K562 (cell line): ENCODE measurements around the gene ARSK. TPM values are rescaled to one million over a fixed set of nuclear protein-coding genes. Genes with fewer than 3 reads are reported as not detected.
"Not testable (repeated sequence)": the region's sequence is repeated elsewhere in the genome, so short reads cannot be mapped to it uniquely, and the experiment has no call there.

Experiments
- ATAC-seq: fragments of 200-7000 bp; cut with Tn5 transposase; 3 replicates; pipeline ENCODE4 v1.9.1; 2020; ENCODE audit warnings: moderate library complexity
- BruUV-seq: library from RNA; stranded (reverse); fragments of 400-500 nt; replicated peaks from 2 replicates; lab custom pipeline; 2021; lab: Mats Ljungman, UMichigan
- CTCF ChIA-PET: fragments of 300-600 bp; formaldehyde crosslinking; extraction: SDS; loops from one replicate; lab custom pipeline; 2021; ENCODE audit warnings: low intra/inter-chr PET ratio; lab: Yijun Ruan, JAX
- POLR2A ChIA-PET: fragments of 300-600, 350-650 bp; sonication (Branson Sonifier 250); formaldehyde crosslinking; extraction: SDS; loops from one replicate; lab custom pipeline; 2021; ENCODE audit warnings: antibody characterized with exemption, inconsistent platforms; lab: Yijun Ruan, JAX
- DNase-seq, 4 experiments: peaks; one replicate each; pipeline versions ENCODE4 v3.0.0 to v3.0.0-alpha.2; 2011 to 2018; ENCODE audit warnings: low spot score in 3 of 4, mixed read lengths in 3 of 4; ENCODE audit errors: extremely low read depth in 1 of 4
- FAIRE-seq: peaks from 2 replicates; lab custom pipeline; 2011; peaks lifted over from hg19 to GRCh38; lab: Jason Lieb, UNC
- H2AFZ ChIP-seq: 2 replicates; pipeline ENCODE4 v1.6.0; 2011; ENCODE audit warnings: low read depth, low read length, control low read depth, inconsistent platforms
- H3K27ac ChIP-seq: fragments of 200-600 bp; 3 replicates; pipeline ENCODE4 v1.8.0; 2011; ENCODE audit warnings: low read depth, mild to moderate bottlenecking, control low read depth, inconsistent platforms, low read length, moderate library complexity, mixed read lengths; ENCODE audit errors: extremely low read depth
- H3K27me3 ChIP-seq, 2 experiments: fragments of 300-600 bp in 1 of 2; 2 replicates in 1 of 2; 3 replicates in 1 of 2; pipeline versions ENCODE4 v1.6.0 to v1.8.0; 2011; ENCODE audit warnings: inconsistent platforms in 2 of 2, low read length in 2 of 2, mild to moderate bottlenecking in 1 of 2, mixed read lengths in 1 of 2, moderate library complexity in 1 of 2; ENCODE audit not compliant: control insufficient read depth in 2 of 2, insufficient read depth in 2 of 2
- H3K36me3 ChIP-seq: fragments of 300-600 bp; 3 replicates; pipeline ENCODE4 v1.8.0; 2011; ENCODE audit warnings: mild to moderate bottlenecking, low read length, inconsistent platforms; ENCODE audit not compliant: control insufficient read depth, insufficient read depth
- H3K4me1 ChIP-seq, 2 experiments: fragments of 200-600 bp in 1 of 2; replicated peaks in 1 of 2; 2 replicates in 1 of 2; 3 replicates in 1 of 2; pipeline versions ENCODE4 v1.5.1 to v1.8.0; 2011; ENCODE audit warnings: inconsistent platforms in 2 of 2, low read length in 2 of 2, mild to moderate bottlenecking in 1 of 2, mixed read lengths in 1 of 2, moderate library complexity in 1 of 2; ENCODE audit not compliant: control insufficient read depth in 2 of 2, insufficient read depth in 2 of 2
- H3K4me2 ChIP-seq: 2 replicates; pipeline ENCODE4 v1.6.1; 2011; ENCODE audit warnings: low read length, control low read depth, inconsistent platforms, mixed read lengths; ENCODE audit not compliant: insufficient read depth
- H3K4me3 ChIP-seq: fragments of 200-600 bp; sonication (generic), shearing (Covaris generic); 2 replicates; pipeline ENCODE4 v1.5.1; 2016; ENCODE audit warnings: control low read depth, inconsistent platforms
- H3K79me2 ChIP-seq: fragments of 200-600 bp; 3 replicates; pipeline ENCODE4 v1.8.0; 2011; ENCODE audit warnings: low read length, inconsistent platforms; ENCODE audit not compliant: control insufficient read depth, insufficient read depth
- H3K9ac ChIP-seq, 2 experiments: 2 replicates each; pipeline versions ENCODE4 v1.6.0 to v1.6.1; 2011; ENCODE audit warnings: low read depth in 2 of 2, low read length in 2 of 2, control low read depth in 1 of 2, inconsistent platforms in 1 of 2, mild to moderate bottlenecking in 1 of 2, mixed read lengths in 1 of 2; ENCODE audit not compliant: insufficient read depth in 1 of 2
- H3K9me1 ChIP-seq: one replicate; pipeline ENCODE4 v1.6.0; 2011; ENCODE audit warnings: inconsistent platforms, mild to moderate bottlenecking, low read length, moderate library complexity; ENCODE audit not compliant: control insufficient read depth, insufficient read depth
- H3K9me3 ChIP-seq: replicated peaks from 2 replicates; pipeline ENCODE4 v1.5.1; 2011; ENCODE audit warnings: low read depth, low read length, inconsistent platforms; ENCODE audit not compliant: control insufficient read depth, insufficient read depth
- H4K20me1 ChIP-seq: replicated peaks from 2 replicates; pipeline ENCODE4 v1.6.1; 2011; ENCODE audit warnings: low read length, inconsistent platforms, mixed read lengths; ENCODE audit not compliant: control insufficient read depth, insufficient read depth
- BCOR ChIP-seq: fragments of 450-650 bp; IDR thresholded peaks from 2 replicates; pipeline ENCODE4 v1.6.1; 2016
- BDP1 ChIP-seq: IDR thresholded peaks from 3 replicates; pipeline ENCODE4 v1.6.1; 2011; ENCODE audit not compliant: insufficient read length, insufficient read depth
- DIDO1 ChIP-seq: fragments of 450-650 bp; IDR thresholded peaks from 2 replicates; pipeline ENCODE4 v1.6.1; 2016; ENCODE audit warnings: low read depth, missing biosample characterization, missing genetic modification characterization
- HEY1 ChIP-seq: fragments of 250-450 bp; sonication (Bioruptor Pico); IDR thresholded peaks from 2 replicates; pipeline ENCODE4 v1.5.0; 2020; ENCODE audit warnings: mild to moderate bottlenecking, moderate library complexity, borderline replicate concordance
- KDM1A ChIP-seq, 2 experiments: fragments of 450-650 bp; IDR thresholded peaks; 2 replicates each; pipeline ENCODE4 v1.6.1; 2016; ENCODE audit warnings: mild to moderate bottlenecking in 2 of 2
- LCOR ChIP-seq: sonication (generic); formaldehyde crosslinking; IDR thresholded peaks from 2 replicates; pipeline ENCODE4 v1.8.0; 2022; ENCODE audit warnings: mild to moderate bottlenecking, missing genetic modification reagents
- MTF1 ChIP-seq: fragments of 250-450 bp; sonication (Bioruptor Pico); IDR thresholded peaks from 2 replicates; pipeline ENCODE4 v1.9.0; 2021; ENCODE audit warnings: moderate library complexity, mild to moderate bottlenecking, inconsistent platforms, borderline replicate concordance
- TBP ChIP-seq: optimal IDR thresholded peaks from 2 replicates; pipeline ENCODE3; 2011; ENCODE audit warnings: low read depth, low read length, improper control_type of control experiment
- ZBTB17 ChIP-seq: fragments of 450-650 bp; formaldehyde crosslinking; IDR thresholded peaks from 2 replicates; pipeline ENCODE4 v1.4.0; 2020; ENCODE audit warnings: mild to moderate bottlenecking
- ZNF239 ChIP-seq: fragments of 250-450 bp; sonication (Bioruptor Pico); IDR thresholded peaks from 2 replicates; pipeline ENCODE4 v1.4.0; 2020; ENCODE audit warnings: mild to moderate bottlenecking
- WGBS: fragments of 100-300 bp; shearing (Covaris generic); methylation state at CpG from one replicate; pipeline ENCODE4 v1.1.6; 2016; ENCODE audit warnings: low coverage, mixed read lengths; ENCODE audit not compliant: insufficient coverage; ENCODE audit errors: missing lambda C conversion rate; 5-methylcytosine and 5-hydroxymethylcytosine counted together
- in situ Hi-C: fragments of 300-500 bp; cut with MboI; formaldehyde crosslinking; loops from 4 replicates; pipeline ENCODE4 v1.15.0; 2018; ENCODE audit warnings: inconsistent platforms, mixed read lengths
- intact Hi-C: fragments of 100-400 bp; cut with micrococcal nuclease; formaldehyde crosslinking; loops from 2 replicates; pipeline ENCODE4 v1.14.2; 2022
- polyA plus RNA-seq, 8 experiments: library from polyadenylated mRNA; depleted of rRNA in 4 of 8; stranded (reverse) in 5 of 8; unstranded in 3 of 8; fragments of >200 nt; fragmentation: Nextera tagmentation in 2 of 8; fragmentation: Illumina TruSeq in 1 of 8; extraction: Ambion mirVana in 2 of 8; extraction: Trizol in 1 of 8; gene quantifications; 2 replicates each; pipeline versions ENCODE4 v1.2.1 to v1.2.3, GENCODE V29; 2011 to 2014; ENCODE audit warnings: inconsistent platforms in 1 of 8, missing spikeins in 1 of 8
- total RNA-seq, 7 experiments: library from RNA; depleted of rRNA in 6 of 7; stranded (reverse); fragments of >200 nt in 6 of 7; fragmentation: Illumina TruSeq in 2 of 7; extraction: Trizol in 2 of 7; gene quantifications; 2 replicates each; pipeline versions ENCODE4 v1.2.1 to v1.2.3, GENCODE V29; 2011 to 2021; ENCODE audit warnings: low replicate concordance in 1 of 7

The ARSK gene
- total and polyA plus RNA-seq, 9 of the 15 experiments (the other 6 are each of a cell fraction or from before 2014, with no cell fraction given) = 2.7 to 9.4 (median 7.1) TPM

DNA sequence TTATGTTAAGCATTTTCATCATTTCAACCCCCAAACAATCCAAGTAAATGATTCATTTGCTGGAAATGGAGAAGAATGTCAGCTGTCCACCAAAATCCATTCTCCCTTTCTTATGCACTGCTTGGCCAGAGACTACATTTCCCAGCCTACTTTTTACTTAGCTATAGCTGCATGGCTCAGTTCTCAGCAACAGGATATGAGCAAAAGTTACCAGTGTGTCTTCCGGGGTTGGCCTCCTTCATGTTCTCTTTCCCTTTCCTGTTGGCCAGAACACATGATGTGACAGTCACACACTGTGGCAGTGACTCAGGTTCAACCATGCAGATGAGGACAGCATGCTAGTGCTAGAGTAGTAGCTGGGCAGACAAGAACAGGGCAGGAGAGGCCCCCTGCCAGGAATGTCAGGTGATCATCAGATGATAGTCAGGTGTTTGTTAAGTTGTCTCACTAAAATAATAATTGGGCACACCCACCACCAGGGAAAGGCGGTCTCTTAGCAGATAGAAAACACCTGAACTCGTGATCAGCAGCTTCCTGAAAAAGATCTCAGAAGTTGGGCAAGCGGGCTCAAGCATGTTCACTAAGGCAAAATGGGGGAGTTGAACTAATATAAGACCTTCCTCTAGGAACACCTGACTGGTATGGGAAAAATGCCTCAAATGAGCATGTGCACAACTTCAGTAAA is 77.2 kb downstream of the ARSK start (continued):
- TF ChIP-seq DIDO1 (no peak), MTF1 (no peak), BDP1 (no peak), LCOR (CRISPR knock-in tag) (no peak), HEY1 (CRISPR knock-in tag) (no peak), ZBTB17 (no peak), ZNF239 (CRISPR knock-in tag) (no peak), TBP (peak; percentile 76)

DNA sequence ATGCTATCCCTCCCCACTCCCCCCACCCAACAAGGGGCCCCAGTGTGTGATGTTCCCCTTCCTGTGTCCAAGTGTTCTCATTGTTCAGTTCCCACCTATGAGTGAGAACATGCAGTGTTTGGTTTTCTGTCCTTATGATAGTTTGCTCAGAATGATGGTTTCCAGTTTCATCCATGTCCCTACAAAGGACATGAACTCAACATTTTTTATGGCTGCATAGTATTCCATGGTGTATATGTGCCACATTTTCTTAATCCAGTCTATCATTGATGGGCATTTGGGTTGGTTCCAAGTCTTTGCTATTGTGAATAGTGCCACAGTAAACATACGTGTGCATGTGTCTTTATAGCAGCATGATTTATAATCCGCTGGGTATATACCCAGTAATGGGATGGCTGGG is 78.0 kb downstream of the ARSK start:
- POLR2A ChIA-PET = interaction anchor here (1.3 to 2.0 kb wide), 3 partner anchors 11 to 148 kb away, joined by 3 to 7 read pairs (median 4); partner anchors contain the start of gene RFESD
- H3K9me1 ChIP-seq, H3K27me3 ChIP-seq, H3K79me2 ChIP-seq, BruUV-seq, H2AFZ ChIP-seq, H3K27ac ChIP-seq, CTCF ChIA-PET, DNase-seq, H3K4me2 ChIP-seq, intact Hi-C loops, H3K9ac ChIP-seq, H3K4me3 ChIP-seq: not testable (repeated sequence)
- peaks cover 0 to 13% of the 10 kb centered on the region in 2 experiments; a peak in 4 of 5 replicates for H3K4me1 ChIP-seq
- in situ Hi-C loops = loop anchor here (25.0 kb wide), 1 partner anchor 704 kb away; no protein-coding TSS in a partner anchor
- 0 out of 4 replicates have a peak, but pooled peaks of 1 of the 2 experiments have one; percentile 30 for TF ChIP-seq KDM1A (IDR thresholded peaks at IDR 0.05)
- TF ChIP-seq BCOR = peak; percentile 56; the same call in 1 of the 2 replicates
- TF ChIP-seq, all 486 proteins: peak for 2; not testable (repeated sequence) for 484
- 100% methylated on average over 1 of the region's 2 CpGs for whole genome bisulfite sequencing
- H3K36me3 ChIP-seq, ATAC-seq, FAIRE-seq, H4K20me1 ChIP-seq, H3K9me3 ChIP-seq: not testable (repeated sequence)
